ENCODE data around the gene ZNF460.
"Not testable (repeated sequence)": the region's sequence is repeated elsewhere in the genome, so short reads cannot be mapped to it uniquely, and the experiment has no call there.

ZNF460 gene

DNA sequence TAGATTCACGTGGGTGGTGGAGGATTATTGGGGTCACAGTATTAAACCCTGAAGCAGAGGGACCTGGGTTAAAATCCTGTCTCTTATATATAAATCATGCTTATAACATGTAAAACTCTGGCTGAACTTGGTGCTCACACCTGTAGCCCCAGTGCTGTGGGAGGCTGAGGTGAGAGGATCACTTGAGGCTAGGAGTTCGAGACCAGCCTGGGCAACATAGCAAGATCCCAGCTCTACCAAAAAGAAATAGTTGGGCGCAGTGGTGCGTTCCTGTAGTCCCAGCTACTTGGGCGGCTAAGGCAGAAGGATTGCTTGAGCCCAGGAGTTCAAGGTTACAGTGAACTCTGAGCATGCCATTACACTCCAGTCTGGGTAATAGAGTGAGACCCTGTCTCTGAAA, 37.5 kb upstream of the ZNF460 start:
- no peak for DNase-seq (ENCODE audit: low read depth)
- H3K4me3 ChIP-seq (ENCODE audit: low read length), result no peak overlapping the region
- TF ChIP-seq, protein P1, sequence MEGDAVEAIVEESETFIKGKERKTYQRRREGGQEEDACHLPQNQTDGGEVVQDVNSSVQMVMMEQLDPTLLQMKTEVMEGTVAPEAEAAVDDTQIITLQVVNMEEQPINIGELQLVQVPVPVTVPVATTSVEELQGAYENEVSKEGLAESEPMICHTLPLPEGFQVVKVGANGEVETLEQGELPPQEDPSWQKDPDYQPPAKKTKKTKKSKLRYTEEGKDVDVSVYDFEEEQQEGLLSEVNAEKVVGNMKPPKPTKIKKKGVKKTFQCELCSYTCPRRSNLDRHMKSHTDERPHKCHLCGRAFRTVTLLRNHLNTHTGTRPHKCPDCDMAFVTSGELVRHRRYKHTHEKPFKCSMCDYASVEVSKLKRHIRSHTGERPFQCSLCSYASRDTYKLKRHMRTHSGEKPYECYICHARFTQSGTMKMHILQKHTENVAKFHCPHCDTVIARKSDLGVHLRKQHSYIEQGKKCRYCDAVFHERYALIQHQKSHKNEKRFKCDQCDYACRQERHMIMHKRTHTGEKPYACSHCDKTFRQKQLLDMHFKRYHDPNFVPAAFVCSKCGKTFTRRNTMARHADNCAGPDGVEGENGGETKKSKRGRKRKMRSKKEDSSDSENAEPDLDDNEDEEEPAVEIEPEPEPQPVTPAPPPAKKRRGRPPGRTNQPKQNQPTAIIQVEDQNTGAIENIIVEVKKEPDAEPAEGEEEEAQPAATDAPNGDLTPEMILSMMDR (conservative IDR thresholded peaks at IDR 0.05; ENCODE audit: low read depth, low read length), result no peak

DNA sequence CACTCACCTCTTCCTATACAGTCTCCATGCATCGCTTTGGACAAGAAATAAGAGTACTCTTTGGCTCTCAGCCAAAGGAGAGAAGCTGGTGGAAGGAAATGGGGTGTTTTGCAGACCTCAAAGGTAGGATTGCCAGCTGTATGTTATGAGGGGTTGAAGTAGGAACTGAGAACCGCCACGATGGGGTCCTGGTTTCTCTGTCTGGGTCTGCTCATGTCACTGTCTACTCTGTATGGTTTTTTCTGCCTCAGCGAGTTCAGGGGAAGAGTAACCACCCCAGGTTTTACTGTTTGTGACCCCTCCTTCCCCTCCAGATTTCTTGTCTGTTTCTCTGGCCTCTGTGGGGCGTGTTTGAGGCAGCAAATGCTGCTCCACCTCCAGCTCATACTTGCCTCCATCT, 35.8 kb upstream of the ZNF460 start:
- TF ChIP-seq, protein P1 (conservative IDR thresholded peaks at IDR 0.05; ENCODE audit: low read depth, low read length), result no peak
- DNase-seq (ENCODE audit: low read depth), result no peak
- no peak overlapping the region for H3K4me3 ChIP-seq (ENCODE audit: low read length)

- no peak for DNase-seq (ENCODE audit: low read depth)
- no peak overlapping the region for H3K4me3 ChIP-seq (ENCODE audit: low read length)
- TF ChIP-seq, protein P1 (conservative IDR thresholded peaks at IDR 0.05; ENCODE audit: low read depth, low read length), result no peak
Observed at GRCh38 chr19:57245066-57245465, 35.2 kb upstream of the ZNF460 start.

- TF ChIP-seq, protein P1 (conservative IDR thresholded peaks at IDR 0.05; ENCODE audit: low read depth, low read length), result no peak
- no peak for DNase-seq (ENCODE audit: low read depth)
- H3K4me3 ChIP-seq (ENCODE audit: low read length), result no peak overlapping the region
Observed at GRCh38 chr19:57245959-57246358, 34.3 kb upstream of the ZNF460 start.

- H3K4me3 ChIP-seq (ENCODE audit: low read length), result no peak overlapping the region
- TF ChIP-seq, protein P1 (conservative IDR thresholded peaks at IDR 0.05; ENCODE audit: low read depth, low read length), result no peak
- no peak for DNase-seq (ENCODE audit: low read depth)
Observed at GRCh38 chr19:57248646-57249045, 31.6 kb upstream of the ZNF460 start.

GRCh38 chr19:57249329-57249728, 31.0 kb upstream of the ZNF460 start:
- TF ChIP-seq, protein P1 (conservative IDR thresholded peaks at IDR 0.05; ENCODE audit: low read depth, low read length), result no peak
- H3K4me3 ChIP-seq (ENCODE audit: low read length), result no peak overlapping the region
- DNase-seq (ENCODE audit: low read depth), result no peak

GRCh38 chr19:57253767-57254166, 26.5 kb upstream of the ZNF460 start:
- not testable (repeated sequence) for DNase-seq (ENCODE audit: low read depth); H3K4me3 ChIP-seq (ENCODE audit: low read length)

- no peak for DNase-seq (ENCODE audit: low read depth)
- H3K4me3 ChIP-seq (ENCODE audit: low read length), result no peak overlapping the region
- TF ChIP-seq, protein P1 (conservative IDR thresholded peaks at IDR 0.05; ENCODE audit: low read depth, low read length), result no peak
Observed at GRCh38 chr19:57262044-57262443, 18.2 kb upstream of the ZNF460 start.
